Thyroid gland (tissue), 4 donors: Measurements from ENCODE around the gene HBE1. TPM values are rescaled to one million over a fixed set of nuclear protein-coding genes. Genes with fewer than 3 reads are reported as not detected.

Experiments
- DNase-seq, 2 donors: peaks; one replicate each; pipeline ENCODE4 v3.0.0-alpha.2; 2019
- H3K27ac ChIP-seq, 3 donors: fragments of 200-600 bp; sonication (generic); 1 replicate in 2 of 3; 2 replicates in 1 of 3; pipeline ENCODE4 v1.5.1; 2016 to 2019; ENCODE audit warnings: mild to moderate bottlenecking in 1 of 3, moderate library complexity in 1 of 3
- H3K27me3 ChIP-seq: fragments of 200-600 bp; sonication (generic); one replicate; pipeline ENCODE4 v1.5.1; 2019
- H3K36me3 ChIP-seq, 2 donors: fragments of 200-600 bp; sonication (generic); one replicate each; pipeline ENCODE4 v1.5.1; 2016 to 2019
- H3K4me1 ChIP-seq, 2 donors: fragments of 200-600 bp; sonication (generic); one replicate each; pipeline ENCODE4 v1.5.1; 2017 to 2019
- H3K4me3 ChIP-seq, 3 donors: fragments of 200-600 bp; sonication (generic); replicated peaks in 1 of 3; 1 replicate in 2 of 3; 2 replicates in 1 of 3; pipeline ENCODE4 v1.5.1; 2016; ENCODE audit warnings: mild to moderate bottlenecking in 1 of 3
- H3K9me3 ChIP-seq: fragments of 200-600 bp; sonication (generic); one replicate; pipeline ENCODE4 v1.5.1; 2017
- CTCF ChIP-seq, 6 experiments: fragments of 200-600 bp in 3 of 6; fragments of 450-650 bp in 3 of 6; sonication (generic) in 3 of 6; IDR thresholded peaks; one replicate each; pipeline ENCODE4 v1.5.1; 2016 to 2019; ENCODE audit warnings: antibody characterized with exemption in 6 of 6, mild to moderate bottlenecking in 2 of 6, inconsistent platforms in 1 of 6, moderate library complexity in 1 of 6
- POLR2A ChIP-seq, 2 donors: fragments of 450-650 bp; IDR thresholded peaks; one replicate each; pipeline ENCODE4 v1.6.1; 2017; ENCODE audit warnings: antibody characterized with exemption in 2 of 2, mild to moderate bottlenecking in 2 of 2, moderate library complexity in 1 of 2
- WGBS, 2 donors: methylation state at CpG; one replicate each; pipeline ENCODE4 v1.1.5; 2017; 5-methylcytosine and 5-hydroxymethylcytosine counted together
- intact Hi-C: fragments of 100-400 bp; cut with DNase I; formaldehyde crosslinking; loops from one replicate; pipeline ENCODE4 v1.15.1; 2023
- total RNA-seq, 4 donors: library from RNA; depleted of rRNA; stranded (reverse); fragments of >200 nt; gene quantifications; one replicate each; pipeline ENCODE4 v1.2.3, GENCODE V29; 2016

The HBE1 gene
- total RNA-seq, 4 donors from 2014 or later = 1.2 TPM; not detected in 3

DNA sequence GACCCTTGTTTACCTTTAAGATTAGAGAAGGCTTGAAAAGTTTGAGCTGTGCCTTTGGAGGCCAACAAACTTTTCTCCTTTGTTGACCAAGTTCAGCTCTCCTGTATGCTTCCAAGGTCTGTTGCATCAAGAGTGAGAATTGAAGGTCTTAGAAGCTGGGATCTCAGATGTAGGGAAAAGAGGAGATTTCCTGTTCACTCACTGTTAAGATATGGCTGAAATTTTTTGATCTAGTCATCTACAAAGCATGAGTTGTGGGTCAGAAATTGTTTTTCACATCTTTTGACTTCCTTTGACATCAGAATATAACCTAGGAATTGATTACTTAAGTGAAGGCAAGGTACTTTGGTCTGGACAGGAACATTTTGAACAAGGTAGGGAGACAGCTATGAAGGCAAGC is 20.0 kb upstream of the HBE1 start:
- Histone ChIP-seq H3K27ac (no peak overlapping the region), H3K9me3 (no peaks in the 10 kb centered on the region), H3K27me3 (no peaks in the 10 kb centered on the region), H3K4me1 (no peaks in the 10 kb centered on the region), H3K36me3 (no peaks in the 10 kb centered on the region), H3K4me3 (no peak overlapping the region)
- TF ChIP-seq POLR2A (IDR thresholded peaks at IDR 0.05) (no peak), CTCF (IDR thresholded peaks at IDR 0.05) (no peak)
- intact Hi-C loops = no loop called here
- no peak for DNase-seq

- no peaks in the 10 kb centered on the region for H3K27me3 ChIP-seq
- TF ChIP-seq POLR2A (IDR thresholded peaks at IDR 0.05) (no peak), CTCF (IDR thresholded peaks at IDR 0.05) (no peak)
- H3K9me3 ChIP-seq = no peaks in the 10 kb centered on the region
- no peaks in the 10 kb centered on the region for H3K4me1 ChIP-seq
- no peak overlapping the region for H3K4me3 ChIP-seq
- H3K36me3 ChIP-seq = no peaks in the 10 kb centered on the region
- H3K27ac ChIP-seq = no peak overlapping the region
- no peak for DNase-seq
- WGBS, 2 donors = 78 to 81% methylated on average over 6 of the region's 6 CpGs
- intact Hi-C loops = no loop called here
Measured at GRCh38 chr11:5288906-5289550, 19.3 kb upstream of the HBE1 start.

- H3K4me1 ChIP-seq = no peaks in the 10 kb centered on the region
- intact Hi-C loops = no loop called here
- H3K36me3 ChIP-seq = no peaks in the 10 kb centered on the region
- H3K27me3 ChIP-seq = no peaks in the 10 kb centered on the region
- H3K4me3 ChIP-seq = no peak overlapping the region
- WGBS, 2 donors = 75 to 81% methylated on average over 7 of the region's 7 CpGs
- TF ChIP-seq POLR2A (IDR thresholded peaks at IDR 0.05) (no peak), CTCF (IDR thresholded peaks at IDR 0.05) (no peak)
- DNase-seq = no peak
- H3K9me3 ChIP-seq = no peaks in the 10 kb centered on the region
- H3K27ac ChIP-seq = no peak overlapping the region
Measured at GRCh38 chr11:5288108-5288905, 18.6 kb upstream of the HBE1 start.

- no peak for DNase-seq
- 80 to 82% methylated on average over 3 of the region's 3 CpGs for WGBS, 2 donors
- H3K4me1 ChIP-seq = no peaks in the 10 kb centered on the region
- no peaks in the 10 kb centered on the region for H3K36me3 ChIP-seq
- H3K27me3 ChIP-seq = no peaks in the 10 kb centered on the region
- no peaks in the 10 kb centered on the region for H3K9me3 ChIP-seq
- H3K4me3 ChIP-seq = no peak overlapping the region
- TF ChIP-seq CTCF (IDR thresholded peaks at IDR 0.05) = no peak
- TF ChIP-seq POLR2A (IDR thresholded peaks at IDR 0.05) = no peak
- no peak overlapping the region for H3K27ac ChIP-seq
- intact Hi-C loops = no loop called here
Measured at GRCh38 chr11:5286901-5287300, 17.2 kb upstream of the HBE1 start.

GRCh38 chr11:5286351-5286750 is 16.6 kb upstream of the HBE1 start:
- intact Hi-C loops = no loop called here
- 35 to 44% methylated on average over 1 of the region's 1 CpG for WGBS, 2 donors

More at GRCh38 chr11:5286351-5286750, 16.6 kb upstream of the HBE1 start:
- Histone ChIP-seq H3K27me3 (no peaks in the 10 kb centered on the region), H3K27ac (no peak overlapping the region), H3K36me3 (no peaks in the 10 kb centered on the region), H3K4me1 (no peaks in the 10 kb centered on the region), H3K4me3 (no peak overlapping the region), H3K9me3 (no peaks in the 10 kb centered on the region)
- DNase-seq = no peak
- TF ChIP-seq POLR2A (IDR thresholded peaks at IDR 0.05) (no peak), CTCF (IDR thresholded peaks at IDR 0.05) (no peak)
